K562 (cell line): ENCODE measurements around the gene UNC13A. TPM values are rescaled to one million over a fixed set of nuclear protein-coding genes. Genes with fewer than 3 reads are reported as not detected.

Source experiments
- ELF4 ChIP-seq: fragments of 450-650 bp; formaldehyde crosslinking; IDR thresholded peaks from 2 replicates; pipeline ENCODE4 v1.4.0; 2022; ENCODE audit warnings: missing genetic modification characterization
- POU5F1 ChIP-seq: fragments of 150-350 bp; IDR thresholded peaks from 2 replicates; pipeline ENCODE4 v1.6.1; 2014; ENCODE audit warnings: borderline replicate concordance, low read length, low read depth, mild to moderate bottlenecking; ENCODE audit not compliant: partially characterized antibody
- RB1 ChIP-seq: fragments of 450-650 bp; IDR thresholded peaks from 2 replicates; pipeline ENCODE4 v1.6.1; 2017; ENCODE audit warnings: low read depth, mild to moderate bottlenecking
- RCOR1 ChIP-seq, 2 experiments: IDR thresholded peaks; 2 replicates each; pipeline ENCODE4 v1.6.1; 2012; ENCODE audit warnings: low read depth in 2 of 2, low read length in 2 of 2, borderline replicate concordance in 1 of 2, improper control_type of control experiment in 1 of 2
- SIN3A ChIP-seq, 2 experiments: fragments of 150-350 bp in 1 of 2; IDR thresholded peaks; 2 replicates each; pipeline ENCODE4 v1.6.1; 2011 to 2016; ENCODE audit warnings: borderline replicate concordance in 2 of 2, low read depth in 2 of 2, low read length in 2 of 2, mild to moderate bottlenecking in 2 of 2, moderate library complexity in 2 of 2; ENCODE audit not compliant: control insufficient read depth in 1 of 2
- YY1 ChIP-seq, 3 experiments: IDR thresholded peaks; 2 replicates each; pipeline ENCODE4 v1.6.1; 2011; ENCODE audit warnings: low read length in 2 of 3, mild to moderate bottlenecking in 2 of 3, moderate library complexity in 2 of 3, borderline replicate concordance in 1 of 3, control low read depth in 1 of 3, low read depth in 1 of 3; ENCODE audit not compliant: insufficient read depth in 3 of 3, insufficient replicate concordance in 2 of 3, control insufficient read depth in 1 of 3, insufficient read length in 1 of 3; ENCODE audit errors: extremely low read depth in 1 of 3
- ZSCAN29 ChIP-seq: fragments of 450-650 bp; IDR thresholded peaks from 2 replicates; pipeline ENCODE4 v1.6.1; 2017
- ZZZ3 ChIP-seq: fragments of 450-650 bp; IDR thresholded peaks from 2 replicates; pipeline ENCODE4 v1.6.1; 2016; ENCODE audit warnings: antibody characterized with exemption, mild to moderate bottlenecking, moderate library complexity
- polyA plus RNA-seq, 8 experiments: library from polyadenylated mRNA; depleted of rRNA in 4 of 8; stranded (reverse) in 5 of 8; unstranded in 3 of 8; fragments of >200 nt; fragmentation: Nextera tagmentation in 2 of 8; fragmentation: Illumina TruSeq in 1 of 8; extraction: Ambion mirVana in 2 of 8; extraction: Trizol in 1 of 8; gene quantifications; 2 replicates each; pipeline versions ENCODE4 v1.2.1 to v1.2.3, GENCODE V29; 2011 to 2014; ENCODE audit warnings: inconsistent platforms in 1 of 8, missing spikeins in 1 of 8
- total RNA-seq, 7 experiments: library from RNA; depleted of rRNA in 6 of 7; stranded (reverse); fragments of >200 nt in 6 of 7; fragmentation: Illumina TruSeq in 2 of 7; extraction: Trizol in 2 of 7; gene quantifications; 2 replicates each; pipeline versions ENCODE4 v1.2.1 to v1.2.3, GENCODE V29; 2011 to 2021; ENCODE audit warnings: low replicate concordance in 1 of 7
- TF ChIP-seq, protein P1 (sequence below): sonication (generic); formaldehyde crosslinking; IDR thresholded peaks from 2 replicates; pipeline ENCODE4 v1.8.0; 2022; ENCODE audit warnings: mild to moderate bottlenecking, missing genetic modification reagents
- TF ChIP-seq, protein P2 (sequence below): fragments of 200-800 bp; sonication (Bioruptor generic); IDR thresholded peaks from 2 replicates; pipeline ENCODE4 v1.6.1; 2017; ENCODE audit warnings: missing genetic modification characterization, missing compliant biosample characterization
- TF ChIP-seq, protein P3 (sequence below): sonication (generic); formaldehyde crosslinking; IDR thresholded peaks from 2 replicates; pipeline ENCODE4 v1.8.0; 2022; ENCODE audit warnings: missing genetic modification reagents, mild to moderate bottlenecking, moderate library complexity, borderline replicate concordance
- TF ChIP-seq, protein P4 (sequence below), 2 experiments: fragments of 450-650 bp; formaldehyde crosslinking in 1 of 2; IDR thresholded peaks; 2 replicates each; pipeline versions ENCODE4 v1.4.0 to v1.6.1; 2014 to 2020; ENCODE audit warnings: mild to moderate bottlenecking in 2 of 2, borderline replicate concordance in 1 of 2, low read depth in 1 of 2

The UNC13A gene
- total and polyA plus RNA-seq, 9 of the 15 experiments (the other 6 are each of a cell fraction or from before 2014, with no cell fraction given) = 0.03 to 1.0 (median 0.25) TPM

DNA sequence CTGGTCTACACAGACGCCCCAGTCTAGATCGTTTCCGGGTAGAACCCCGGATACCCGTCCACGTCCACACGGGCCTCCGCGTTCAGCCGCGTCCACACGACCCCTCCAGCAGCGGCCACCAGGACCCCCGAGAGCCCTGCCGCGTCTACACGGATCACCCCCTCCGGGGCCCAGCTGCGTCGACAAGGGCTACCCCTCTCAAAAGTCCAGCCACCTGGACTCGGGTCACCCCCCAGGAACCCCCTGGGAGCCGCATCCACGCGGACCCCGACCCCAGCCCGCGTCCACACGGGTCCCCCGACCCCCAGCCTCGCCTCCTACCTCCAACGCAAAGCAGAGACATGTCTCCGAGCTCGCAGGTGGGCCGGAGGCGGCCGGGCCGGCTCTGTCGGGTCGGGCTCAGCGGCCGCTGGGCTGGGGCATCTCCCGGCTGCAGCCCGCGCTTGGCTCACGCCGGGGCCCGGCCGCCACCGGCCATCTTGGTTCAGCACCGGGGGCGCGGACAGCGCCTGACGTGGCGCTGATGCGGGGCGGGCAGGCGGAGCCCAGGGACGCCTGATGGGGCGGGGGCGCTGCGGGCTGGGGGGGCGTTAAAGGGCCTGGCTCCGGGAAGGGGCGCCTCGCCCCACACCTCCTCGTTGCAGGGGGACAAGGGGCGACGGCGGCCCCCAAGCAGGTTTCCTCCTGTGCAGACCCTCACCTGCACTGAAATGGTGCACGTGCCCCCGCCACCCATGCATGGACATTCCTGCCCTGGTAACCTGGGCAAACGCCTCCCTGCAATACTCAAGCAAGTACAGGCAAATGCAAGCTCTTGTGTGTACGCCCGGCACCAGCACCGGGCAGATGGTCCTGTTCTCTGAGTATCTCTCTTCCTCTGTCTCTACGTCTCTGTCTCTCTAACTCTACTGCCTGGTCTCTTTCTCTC, at the start of gene UNC13A (continued):
- TF ChIP-seq ELF4 (CRISPR knock-in tag) (no peak), POU5F1 (no peak), SIN3A (IDR thresholded peaks at IDR 0.05; ENCODE audit: borderline replicate concordance in 2 of 2, control insufficient read depth in 1 of 2, low read depth in 2 of 2, low read length in 2 of 2) (peak; percentile 67 to 96; a peak in 3 of 4 replicates), RCOR1 (IDR thresholded peaks at IDR 0.05; ENCODE audit: borderline replicate concordance in 1 of 2, low read depth in 2 of 2, low read length in 2 of 2) (peak in 1 of 2 experiments; percentile 85; a peak in 2 of 4 replicates), YY1 (IDR thresholded peaks at IDR 0.05; ENCODE audit: borderline replicate concordance in 1 of 3, control insufficient read depth in 1 of 3, extremely low read depth in 1 of 3, insufficient read depth in 3 of 3, insufficient read length in 1 of 3, insufficient replicate concordance in 2 of 3, low read depth in 1 of 3, low read length in 2 of 3) (peak; percentile 82 to 99 (median 96)), ZSCAN29 (peak; percentile 99), ZZZ3 (no peak), RB1 (peak; percentile 62; the same call in 1 of the 2 replicates)
- TF ChIP-seq, protein P1, sequence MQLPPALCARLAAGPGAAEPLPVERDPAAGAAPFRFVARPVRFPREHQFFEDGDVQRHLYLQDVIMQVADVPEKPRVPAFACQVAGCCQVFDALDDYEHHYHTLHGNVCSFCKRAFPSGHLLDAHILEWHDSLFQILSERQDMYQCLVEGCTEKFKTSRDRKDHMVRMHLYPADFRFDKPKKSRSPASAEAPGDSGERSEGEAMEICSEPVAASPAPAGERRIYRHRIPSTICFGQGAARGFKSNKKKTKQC = peak; percentile 94; the same call in 1 of the 2 replicates
- TF ChIP-seq, protein P2, sequence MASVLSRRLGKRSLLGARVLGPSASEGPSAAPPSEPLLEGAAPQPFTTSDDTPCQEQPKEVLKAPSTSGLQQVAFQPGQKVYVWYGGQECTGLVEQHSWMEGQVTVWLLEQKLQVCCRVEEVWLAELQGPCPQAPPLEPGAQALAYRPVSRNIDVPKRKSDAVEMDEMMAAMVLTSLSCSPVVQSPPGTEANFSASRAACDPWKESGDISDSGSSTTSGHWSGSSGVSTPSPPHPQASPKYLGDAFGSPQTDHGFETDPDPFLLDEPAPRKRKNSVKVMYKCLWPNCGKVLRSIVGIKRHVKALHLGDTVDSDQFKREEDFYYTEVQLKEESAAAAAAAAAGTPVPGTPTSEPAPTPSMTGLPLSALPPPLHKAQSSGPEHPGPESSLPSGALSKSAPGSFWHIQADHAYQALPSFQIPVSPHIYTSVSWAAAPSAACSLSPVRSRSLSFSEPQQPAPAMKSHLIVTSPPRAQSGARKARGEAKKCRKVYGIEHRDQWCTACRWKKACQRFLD = 0 out of 2 replicates have a peak, but pooled peaks have one; percentile 54
- TF ChIP-seq, protein P3, sequence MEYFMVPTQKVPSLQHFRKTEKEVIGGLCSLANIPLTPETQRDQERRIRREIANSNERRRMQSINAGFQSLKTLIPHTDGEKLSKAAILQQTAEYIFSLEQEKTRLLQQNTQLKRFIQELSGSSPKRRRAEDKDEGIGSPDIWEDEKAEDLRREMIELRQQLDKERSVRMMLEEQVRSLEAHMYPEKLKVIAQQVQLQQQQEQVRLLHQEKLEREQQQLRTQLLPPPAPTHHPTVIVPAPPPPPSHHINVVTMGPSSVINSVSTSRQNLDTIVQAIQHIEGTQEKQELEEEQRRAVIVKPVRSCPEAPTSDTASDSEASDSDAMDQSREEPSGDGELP (CRISPR knock-in tag) = peak; percentile 66; the same call in 1 of the 2 replicates
- TF ChIP-seq, protein P4, sequence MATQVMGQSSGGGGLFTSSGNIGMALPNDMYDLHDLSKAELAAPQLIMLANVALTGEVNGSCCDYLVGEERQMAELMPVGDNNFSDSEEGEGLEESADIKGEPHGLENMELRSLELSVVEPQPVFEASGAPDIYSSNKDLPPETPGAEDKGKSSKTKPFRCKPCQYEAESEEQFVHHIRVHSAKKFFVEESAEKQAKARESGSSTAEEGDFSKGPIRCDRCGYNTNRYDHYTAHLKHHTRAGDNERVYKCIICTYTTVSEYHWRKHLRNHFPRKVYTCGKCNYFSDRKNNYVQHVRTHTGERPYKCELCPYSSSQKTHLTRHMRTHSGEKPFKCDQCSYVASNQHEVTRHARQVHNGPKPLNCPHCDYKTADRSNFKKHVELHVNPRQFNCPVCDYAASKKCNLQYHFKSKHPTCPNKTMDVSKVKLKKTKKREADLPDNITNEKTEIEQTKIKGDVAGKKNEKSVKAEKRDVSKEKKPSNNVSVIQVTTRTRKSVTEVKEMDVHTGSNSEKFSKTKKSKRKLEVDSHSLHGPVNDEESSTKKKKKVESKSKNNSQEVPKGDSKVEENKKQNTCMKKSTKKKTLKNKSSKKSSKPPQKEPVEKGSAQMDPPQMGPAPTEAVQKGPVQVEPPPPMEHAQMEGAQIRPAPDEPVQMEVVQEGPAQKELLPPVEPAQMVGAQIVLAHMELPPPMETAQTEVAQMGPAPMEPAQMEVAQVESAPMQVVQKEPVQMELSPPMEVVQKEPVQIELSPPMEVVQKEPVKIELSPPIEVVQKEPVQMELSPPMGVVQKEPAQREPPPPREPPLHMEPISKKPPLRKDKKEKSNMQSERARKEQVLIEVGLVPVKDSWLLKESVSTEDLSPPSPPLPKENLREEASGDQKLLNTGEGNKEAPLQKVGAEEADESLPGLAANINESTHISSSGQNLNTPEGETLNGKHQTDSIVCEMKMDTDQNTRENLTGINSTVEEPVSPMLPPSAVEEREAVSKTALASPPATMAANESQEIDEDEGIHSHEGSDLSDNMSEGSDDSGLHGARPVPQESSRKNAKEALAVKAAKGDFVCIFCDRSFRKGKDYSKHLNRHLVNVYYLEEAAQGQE (IDR thresholded peaks at IDR 0.05; ENCODE audit: borderline replicate concordance) = peak; percentile 99
- TF ChIP-seq, protein P4 (CRISPR knock-in tag; IDR thresholded peaks at IDR 0.05; ENCODE audit: low read depth) = peak; percentile 98
